Thyroid gland (tissue), 4 donors: ENCODE results near the gene TENT5C. TPM values are rescaled to one million over a fixed set of nuclear protein-coding genes. Genes with fewer than 3 reads are reported as not detected.
"Not testable (repeated sequence)": the region's sequence is repeated elsewhere in the genome, so short reads cannot be mapped to it uniquely, and the experiment has no call there.

Experiments
- DNase-seq, 2 donors: peaks; one replicate each; pipeline ENCODE4 v3.0.0-alpha.2; 2019
- H3K27ac ChIP-seq, 3 donors: fragments of 200-600 bp; sonication (generic); 1 replicate in 2 of 3; 2 replicates in 1 of 3; pipeline ENCODE4 v1.5.1; 2016 to 2019; ENCODE audit warnings: mild to moderate bottlenecking in 1 of 3, moderate library complexity in 1 of 3
- H3K27me3 ChIP-seq: fragments of 200-600 bp; sonication (generic); one replicate; pipeline ENCODE4 v1.5.1; 2019
- H3K36me3 ChIP-seq, 2 donors: fragments of 200-600 bp; sonication (generic); one replicate each; pipeline ENCODE4 v1.5.1; 2016 to 2019
- H3K4me1 ChIP-seq, 2 donors: fragments of 200-600 bp; sonication (generic); one replicate each; pipeline ENCODE4 v1.5.1; 2017 to 2019
- H3K4me3 ChIP-seq, 3 donors: fragments of 200-600 bp; sonication (generic); replicated peaks in 1 of 3; 1 replicate in 2 of 3; 2 replicates in 1 of 3; pipeline ENCODE4 v1.5.1; 2016; ENCODE audit warnings: mild to moderate bottlenecking in 1 of 3
- H3K9me3 ChIP-seq: fragments of 200-600 bp; sonication (generic); one replicate; pipeline ENCODE4 v1.5.1; 2017
- POLR2A ChIP-seq, 2 donors: fragments of 450-650 bp; IDR thresholded peaks; one replicate each; pipeline ENCODE4 v1.6.1; 2017; ENCODE audit warnings: antibody characterized with exemption in 2 of 2, mild to moderate bottlenecking in 2 of 2, moderate library complexity in 1 of 2
- WGBS, 2 donors: methylation state at CpG; one replicate each; pipeline ENCODE4 v1.1.5; 2017; 5-methylcytosine and 5-hydroxymethylcytosine counted together
- intact Hi-C: fragments of 100-400 bp; cut with DNase I; formaldehyde crosslinking; loops from one replicate; pipeline ENCODE4 v1.15.1; 2023
- total RNA-seq, 4 donors: library from RNA; depleted of rRNA; stranded (reverse); fragments of >200 nt; gene quantifications; one replicate each; pipeline ENCODE4 v1.2.3, GENCODE V29; 2016
- TF ChIP-seq, protein P1 (sequence below), 6 experiments: fragments of 200-600 bp in 3 of 6; fragments of 450-650 bp in 3 of 6; sonication (generic) in 3 of 6; IDR thresholded peaks; one replicate each; pipeline ENCODE4 v1.5.1; 2016 to 2019; ENCODE audit warnings: antibody characterized with exemption in 6 of 6, mild to moderate bottlenecking in 2 of 6, inconsistent platforms in 1 of 6, moderate library complexity in 1 of 6

Gene TENT5C
- total RNA-seq, result 10 to 100 TPM; 14.8 to 30.4 (median 22.2) TPM

DNA sequence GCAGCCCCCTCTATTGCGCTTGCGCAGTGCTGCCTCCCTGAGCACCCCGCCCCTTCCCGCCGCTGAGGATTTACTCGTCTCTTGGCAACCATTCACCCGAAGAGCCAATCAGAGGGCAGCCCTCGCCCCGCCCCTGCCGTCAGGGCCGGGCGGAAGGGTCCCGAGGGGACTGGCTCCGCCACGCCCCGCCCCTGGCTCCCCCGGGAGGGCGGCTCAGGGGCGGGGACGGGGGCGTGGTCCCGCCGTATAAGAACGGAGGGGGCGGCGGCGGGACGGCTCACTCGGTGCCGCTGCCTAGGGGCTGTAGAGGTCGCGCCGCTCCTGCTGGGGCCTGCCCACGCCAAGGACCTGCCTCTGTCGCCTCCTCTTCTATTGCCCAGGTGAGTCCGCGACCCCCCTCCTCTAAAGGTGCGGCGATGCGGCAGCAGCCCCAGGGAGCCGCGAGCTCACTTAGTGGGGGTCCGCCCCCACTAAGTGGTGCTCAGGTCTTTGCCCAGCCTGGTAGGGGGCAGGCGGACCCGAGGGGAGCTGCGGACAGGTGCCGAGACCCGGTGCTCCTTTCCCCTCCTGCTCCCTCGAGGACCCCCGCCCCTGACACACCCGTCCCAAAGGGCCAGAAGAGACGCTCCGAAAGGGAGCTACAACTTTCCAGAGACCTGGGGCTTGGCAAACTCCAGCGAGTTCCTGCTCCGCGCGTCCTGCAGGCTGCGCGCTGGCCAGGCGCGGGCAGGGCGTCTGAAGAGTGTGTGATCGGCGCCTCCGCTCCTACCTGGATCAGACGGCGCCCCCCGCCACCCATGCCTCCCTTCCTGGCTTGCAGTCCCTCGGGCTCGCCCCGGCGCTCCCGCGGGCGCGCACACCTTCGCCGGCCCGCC is at the start of gene TENT5C:
Gene TENT5C (plus strand): TSS at position 275 of the 875 bp plus-strand sequence. CDS start 16,821 bp downstream, outside the sequence.
- peak; percentile 99 for DNase-seq
- peak within 1 kb of the TSS; percentile 93 to 96 (median 95) for H3K27ac ChIP-seq
- no peaks in the 10 kb centered on the region for H3K27me3 ChIP-seq
- WGBS, 2 donors, result 0 to 4% methylated on average over 8 to 11 of the region's 79 CpGs
- peak; percentile 87 to 99 for TF ChIP-seq POLR2A (IDR thresholded peaks at IDR 0.05)
- TF ChIP-seq, protein P1, sequence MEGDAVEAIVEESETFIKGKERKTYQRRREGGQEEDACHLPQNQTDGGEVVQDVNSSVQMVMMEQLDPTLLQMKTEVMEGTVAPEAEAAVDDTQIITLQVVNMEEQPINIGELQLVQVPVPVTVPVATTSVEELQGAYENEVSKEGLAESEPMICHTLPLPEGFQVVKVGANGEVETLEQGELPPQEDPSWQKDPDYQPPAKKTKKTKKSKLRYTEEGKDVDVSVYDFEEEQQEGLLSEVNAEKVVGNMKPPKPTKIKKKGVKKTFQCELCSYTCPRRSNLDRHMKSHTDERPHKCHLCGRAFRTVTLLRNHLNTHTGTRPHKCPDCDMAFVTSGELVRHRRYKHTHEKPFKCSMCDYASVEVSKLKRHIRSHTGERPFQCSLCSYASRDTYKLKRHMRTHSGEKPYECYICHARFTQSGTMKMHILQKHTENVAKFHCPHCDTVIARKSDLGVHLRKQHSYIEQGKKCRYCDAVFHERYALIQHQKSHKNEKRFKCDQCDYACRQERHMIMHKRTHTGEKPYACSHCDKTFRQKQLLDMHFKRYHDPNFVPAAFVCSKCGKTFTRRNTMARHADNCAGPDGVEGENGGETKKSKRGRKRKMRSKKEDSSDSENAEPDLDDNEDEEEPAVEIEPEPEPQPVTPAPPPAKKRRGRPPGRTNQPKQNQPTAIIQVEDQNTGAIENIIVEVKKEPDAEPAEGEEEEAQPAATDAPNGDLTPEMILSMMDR (IDR thresholded peaks at IDR 0.05), result peak in 2 of 6 experiments; percentile 5 to 9
- H3K4me1 ChIP-seq, result peaks cover 31 to 32% of the 10 kb centered on the region in 2 donors
- H3K9me3 ChIP-seq, result no peaks in the 10 kb centered on the region
- H3K4me3 ChIP-seq, result peak within 1 kb of the TSS; percentile 81 to 92 (median 91)
- intact Hi-C loops, result no loop called here
- no peaks in the 10 kb centered on the region for H3K36me3 ChIP-seq

DNA sequence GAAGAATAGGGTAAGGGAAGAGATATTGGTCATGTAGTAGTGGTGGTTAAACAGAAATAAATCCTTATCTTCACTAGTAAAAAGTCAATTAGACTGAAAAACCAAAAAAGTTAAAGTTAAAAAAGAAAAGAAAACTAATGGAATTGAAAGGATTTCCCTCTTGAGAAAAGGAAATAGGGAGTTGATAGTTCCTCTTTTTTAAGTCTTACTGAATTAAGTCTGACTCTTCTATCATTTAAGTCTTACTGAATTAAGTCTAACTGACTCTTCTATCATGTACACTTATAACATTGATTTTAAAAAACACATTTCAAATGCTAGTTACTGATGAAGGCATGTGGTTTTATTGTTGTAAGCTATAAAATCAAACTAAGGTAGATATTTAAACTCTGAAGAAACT is 49.5 kb upstream of the TENT5C start:
- DNase-seq, result no peak
- no peaks in the 10 kb centered on the region for H3K9me3 ChIP-seq
- H3K27me3 ChIP-seq, result no peaks in the 10 kb centered on the region
- TF ChIP-seq, protein P1 (IDR thresholded peaks at IDR 0.05), result no peak
- TF ChIP-seq POLR2A (IDR thresholded peaks at IDR 0.05), result no peak
- no peaks in the 10 kb centered on the region for H3K36me3 ChIP-seq
- H3K4me3 ChIP-seq, result no peak overlapping the region
- H3K4me1 ChIP-seq, result peaks cover 3 to 6% of the 10 kb centered on the region in 2 donors
- H3K27ac ChIP-seq, result no peak overlapping the region
- intact Hi-C loops, result no loop called here

DNA sequence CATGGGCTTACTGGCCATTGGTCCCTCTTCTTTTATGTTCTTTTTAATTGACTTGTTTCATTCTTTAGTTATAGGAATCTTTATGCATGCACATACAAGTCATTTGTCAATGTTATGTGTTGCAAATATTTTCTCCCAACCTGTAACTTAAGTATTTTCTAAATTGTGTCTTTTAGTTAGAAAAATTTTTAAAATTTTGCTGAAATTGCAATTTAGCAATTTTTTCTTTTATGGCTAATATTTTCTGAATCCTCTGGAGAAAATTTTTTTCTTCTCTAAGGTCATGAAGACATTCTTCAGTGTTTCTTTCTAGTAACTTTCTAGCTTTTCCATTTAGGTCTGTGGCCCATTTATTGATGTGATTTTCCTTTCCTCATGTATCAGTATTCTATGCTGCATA is 48.9 kb upstream of the TENT5C start:
- no peak overlapping the region for H3K4me3 ChIP-seq
- intact Hi-C loops, result no loop called here
- no peak for DNase-seq

DNA sequence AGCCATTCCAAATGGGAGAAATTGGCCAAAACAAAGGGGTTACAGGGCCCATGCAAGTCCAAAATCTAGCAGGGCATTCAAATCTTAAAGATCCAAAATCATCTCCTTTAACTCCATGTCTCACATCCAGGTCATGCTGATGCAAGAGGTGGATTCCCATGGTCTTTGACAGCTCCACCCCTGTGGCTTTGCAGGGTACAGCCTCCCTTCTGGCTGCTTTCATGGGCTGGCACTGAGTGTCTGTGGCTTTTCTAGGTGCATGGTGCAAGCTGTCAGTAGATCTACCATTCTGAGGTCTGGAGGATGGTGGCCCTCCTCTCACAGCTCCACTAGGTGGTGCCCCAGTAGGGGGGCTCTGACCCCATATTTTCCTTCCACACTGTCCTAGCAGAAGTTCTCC is 47.4 kb upstream of the TENT5C start:
- H3K27me3 ChIP-seq, DNase-seq, H3K36me3 ChIP-seq, H3K4me3 ChIP-seq, H3K9me3 ChIP-seq, H3K27ac ChIP-seq, intact Hi-C loops: not testable (repeated sequence)
- peaks cover 8 to 18% of the 10 kb centered on the region in 2 donors for H3K4me1 ChIP-seq

More for the DNA sequence above, 48.9 kb upstream of the TENT5C start:
- TF ChIP-seq POLR2A (IDR thresholded peaks at IDR 0.05), result no peak
- TF ChIP-seq, protein P1 (IDR thresholded peaks at IDR 0.05), result no peak
- H3K9me3 ChIP-seq, result no peaks in the 10 kb centered on the region
- H3K27ac ChIP-seq, result no peak overlapping the region
- no peaks in the 10 kb centered on the region for H3K36me3 ChIP-seq
- peaks cover 4 to 6% of the 10 kb centered on the region in 2 donors for H3K4me1 ChIP-seq
- no peaks in the 10 kb centered on the region for H3K27me3 ChIP-seq

DNA sequence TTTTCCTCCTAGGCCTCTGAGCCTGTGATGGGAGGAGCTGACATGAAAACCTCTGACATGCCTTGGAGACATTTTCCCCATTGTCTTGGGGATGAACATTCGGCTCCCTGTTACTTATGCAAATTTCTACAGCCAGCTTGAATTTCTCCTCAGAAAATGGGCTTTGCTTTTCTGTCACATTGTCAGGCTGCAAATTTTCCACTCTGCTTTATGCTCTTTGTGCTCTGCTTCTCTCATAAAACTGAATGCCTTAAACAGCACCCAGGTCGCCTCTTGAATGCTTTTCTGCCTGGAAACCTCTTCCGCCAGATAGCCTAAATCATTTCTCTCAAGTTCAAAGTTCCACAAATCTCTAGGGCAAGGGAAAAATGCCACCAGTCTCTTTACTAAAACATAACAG is 46.7 kb upstream of the TENT5C start:
- no peaks in the 10 kb centered on the region for H3K27me3 ChIP-seq
- 96 to 97% methylated on average over 3 of the region's 3 CpGs for WGBS, 2 donors
- no peak overlapping the region for H3K4me3 ChIP-seq
- H3K27ac ChIP-seq, result no peak overlapping the region
- peaks cover 8 to 18% of the 10 kb centered on the region in 2 donors for H3K4me1 ChIP-seq
- TF ChIP-seq POLR2A (IDR thresholded peaks at IDR 0.05), result no peak
- TF ChIP-seq, protein P1 (IDR thresholded peaks at IDR 0.05), result no peak
- no peaks in the 10 kb centered on the region for H3K9me3 ChIP-seq
- H3K36me3 ChIP-seq, result no peaks in the 10 kb centered on the region
- intact Hi-C loops, result no loop called here
- no peak for DNase-seq
